Measurements from ENCODE around the gene FLNA.

FLNA gene

GRCh38 chrX:154408659-154409221 lies 34.3 kb upstream of the FLNA start:
- Histone ChIP-seq H3K27ac (no peak overlapping the region), H3K9me3 (ENCODE audit: severe bottlenecking) (no peaks in the 10 kb centered on the region), H3K4me3 (ENCODE audit: low read depth, low read length) (no peak overlapping the region), H3K27me3 (ENCODE audit: insufficient read depth, low read depth, severe bottlenecking) (peaks cover 11% of the 10 kb centered on the region), H3K36me3 (peaks cover 26% of the 10 kb centered on the region)
- DNase-seq, result no peak
- no peak for TF ChIP-seq CTCF (IDR thresholded peaks at IDR 0.05; ENCODE audit: low read depth, low read length)

- H3K4me3 ChIP-seq (ENCODE audit: low read depth, low read length), result no peak overlapping the region
- no peak for TF ChIP-seq CTCF (IDR thresholded peaks at IDR 0.05; ENCODE audit: low read depth, low read length)
- peaks cover 52% of the 10 kb centered on the region for H3K36me3 ChIP-seq
- no peaks in the 10 kb centered on the region for H3K9me3 ChIP-seq (ENCODE audit: severe bottlenecking)
- no peak for DNase-seq
- H3K27ac ChIP-seq, result no peak overlapping the region
- H3K27me3 ChIP-seq (ENCODE audit: insufficient read depth, low read depth, severe bottlenecking), result peaks cover 5% of the 10 kb centered on the region
These were observed 30.3 kb upstream of the FLNA start for GRCh38 chrX:154404625-154405192.

- TF ChIP-seq CTCF (IDR thresholded peaks at IDR 0.05; ENCODE audit: low read depth, low read length), result no peak
- peaks cover 56% of the 10 kb centered on the region for H3K36me3 ChIP-seq
- H3K27ac ChIP-seq, result no peak overlapping the region
- no peak overlapping the region for H3K4me3 ChIP-seq (ENCODE audit: low read depth, low read length)
- H3K9me3 ChIP-seq (ENCODE audit: severe bottlenecking), result no peaks in the 10 kb centered on the region
- no peak for DNase-seq
- peaks cover 3% of the 10 kb centered on the region for H3K27me3 ChIP-seq (ENCODE audit: insufficient read depth, low read depth, severe bottlenecking)
These were observed 29.4 kb upstream of the FLNA start for GRCh38 chrX:154403858-154404257.

- Histone ChIP-seq H3K27me3 (ENCODE audit: insufficient read depth, low read depth, severe bottlenecking) (peaks cover 3% of the 10 kb centered on the region), H3K9me3 (ENCODE audit: severe bottlenecking) (no peaks in the 10 kb centered on the region), H3K4me3 (ENCODE audit: low read depth, low read length) (no peak overlapping the region), H3K36me3 (peaks cover 59% of the 10 kb centered on the region), H3K27ac (no peak overlapping the region)
- no peak for DNase-seq
- TF ChIP-seq CTCF (IDR thresholded peaks at IDR 0.05; ENCODE audit: low read depth, low read length), result no peak
These were observed 28.8 kb upstream of the FLNA start for GRCh38 chrX:154403192-154403591.

- DNase-seq, result no peak
- peaks cover 3% of the 10 kb centered on the region for H3K27me3 ChIP-seq (ENCODE audit: insufficient read depth, low read depth, severe bottlenecking)
- TF ChIP-seq CTCF (IDR thresholded peaks at IDR 0.05; ENCODE audit: low read depth, low read length), result no peak
- H3K36me3 ChIP-seq, result peaks cover 59% of the 10 kb centered on the region
- H3K9me3 ChIP-seq (ENCODE audit: severe bottlenecking), result no peaks in the 10 kb centered on the region
- H3K27ac ChIP-seq, result peak overlapping the region; percentile 14; the same call in 1 of the 2 replicates
- no peak overlapping the region for H3K4me3 ChIP-seq (ENCODE audit: low read depth, low read length)
These were observed 28.2 kb upstream of the FLNA start for GRCh38 chrX:154402622-154403127.
